ENCODE data around the gene SEMA3C.

- no peak for TF ChIP-seq POLR2A (IDR thresholded peaks at IDR 0.05)
- TF ChIP-seq, protein P1, sequence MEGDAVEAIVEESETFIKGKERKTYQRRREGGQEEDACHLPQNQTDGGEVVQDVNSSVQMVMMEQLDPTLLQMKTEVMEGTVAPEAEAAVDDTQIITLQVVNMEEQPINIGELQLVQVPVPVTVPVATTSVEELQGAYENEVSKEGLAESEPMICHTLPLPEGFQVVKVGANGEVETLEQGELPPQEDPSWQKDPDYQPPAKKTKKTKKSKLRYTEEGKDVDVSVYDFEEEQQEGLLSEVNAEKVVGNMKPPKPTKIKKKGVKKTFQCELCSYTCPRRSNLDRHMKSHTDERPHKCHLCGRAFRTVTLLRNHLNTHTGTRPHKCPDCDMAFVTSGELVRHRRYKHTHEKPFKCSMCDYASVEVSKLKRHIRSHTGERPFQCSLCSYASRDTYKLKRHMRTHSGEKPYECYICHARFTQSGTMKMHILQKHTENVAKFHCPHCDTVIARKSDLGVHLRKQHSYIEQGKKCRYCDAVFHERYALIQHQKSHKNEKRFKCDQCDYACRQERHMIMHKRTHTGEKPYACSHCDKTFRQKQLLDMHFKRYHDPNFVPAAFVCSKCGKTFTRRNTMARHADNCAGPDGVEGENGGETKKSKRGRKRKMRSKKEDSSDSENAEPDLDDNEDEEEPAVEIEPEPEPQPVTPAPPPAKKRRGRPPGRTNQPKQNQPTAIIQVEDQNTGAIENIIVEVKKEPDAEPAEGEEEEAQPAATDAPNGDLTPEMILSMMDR (IDR thresholded peaks at IDR 0.05): no peak
Observed at GRCh38 chr7:80885757-80886156, 33.1 kb downstream of the SEMA3C start.
